Measurements from ENCODE around the gene PPP2R3A. TPM values are rescaled to one million over a fixed set of nuclear protein-coding genes. Genes with fewer than 3 reads are reported as not detected.

PPP2R3A gene
- total and polyA plus RNA-seq, 9 of the 15 experiments (the other 6 are each of a cell fraction or from before 2014, with no cell fraction given): 0.10 to 0.50 (median 0.24) TPM

DNA sequence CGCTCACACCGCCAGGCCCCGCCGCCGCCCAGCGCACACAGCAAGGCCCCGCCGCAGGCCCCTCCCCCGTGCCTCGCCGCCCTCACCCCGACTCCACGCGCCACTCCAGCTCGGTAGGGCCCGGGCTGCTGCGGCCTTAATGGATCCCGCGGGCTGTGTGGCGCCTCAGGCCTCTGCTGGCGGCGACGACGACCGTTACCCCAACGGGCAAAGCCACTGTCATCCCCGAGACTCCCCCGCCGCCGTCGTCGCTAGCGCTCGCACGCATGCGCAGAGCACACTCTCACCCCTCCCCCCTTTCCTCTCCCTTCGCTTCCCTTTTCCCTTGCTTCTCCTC, 230.5 kb downstream of the PPP2R3A start, which contains the start of gene MSL2 (continued):
- TF ChIP-seq, protein P1, sequence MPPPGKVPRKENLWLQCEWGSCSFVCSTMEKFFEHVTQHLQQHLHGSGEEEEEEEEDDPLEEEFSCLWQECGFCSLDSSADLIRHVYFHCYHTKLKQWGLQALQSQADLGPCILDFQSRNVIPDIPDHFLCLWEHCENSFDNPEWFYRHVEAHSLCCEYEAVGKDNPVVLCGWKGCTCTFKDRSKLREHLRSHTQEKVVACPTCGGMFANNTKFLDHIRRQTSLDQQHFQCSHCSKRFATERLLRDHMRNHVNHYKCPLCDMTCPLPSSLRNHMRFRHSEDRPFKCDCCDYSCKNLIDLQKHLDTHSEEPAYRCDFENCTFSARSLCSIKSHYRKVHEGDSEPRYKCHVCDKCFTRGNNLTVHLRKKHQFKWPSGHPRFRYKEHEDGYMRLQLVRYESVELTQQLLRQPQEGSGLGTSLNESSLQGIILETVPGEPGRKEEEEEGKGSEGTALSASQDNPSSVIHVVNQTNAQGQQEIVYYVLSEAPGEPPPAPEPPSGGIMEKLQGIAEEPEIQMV (tag; conservative IDR thresholded peaks at IDR 0.05; ENCODE audit: low read depth): no peak
- no peak; the same call in 1 of the 2 replicates for TF ChIP-seq GABPB1 (CRISPR knock-in tag; IDR thresholded peaks at IDR 0.05)
- TF ChIP-seq ATF2 (CRISPR knock-in tag; IDR thresholded peaks at IDR 0.05): no peak
- TF ChIP-seq CREM (IDR thresholded peaks at IDR 0.05; ENCODE audit: low read depth): peak; percentile 72
- TF ChIP-seq TCF3 (CRISPR knock-in tag; IDR thresholded peaks at IDR 0.05): no peak
- TF ChIP-seq SNIP1 (IDR thresholded peaks at IDR 0.05; ENCODE audit: low read depth): no peak
- no peak for TF ChIP-seq ZNF395 (CRISPR knock-in tag; IDR thresholded peaks at IDR 0.05)
- no peak for TF ChIP-seq TAF7 (tag; IDR thresholded peaks at IDR 0.05)
- no peak for TF ChIP-seq ZNF239 (CRISPR knock-in tag; IDR thresholded peaks at IDR 0.05)
- TF ChIP-seq MEF2A (IDR thresholded peaks at IDR 0.05; ENCODE audit: control insufficient read depth, low read depth, low read length): no peak
- TF ChIP-seq, protein P2, sequence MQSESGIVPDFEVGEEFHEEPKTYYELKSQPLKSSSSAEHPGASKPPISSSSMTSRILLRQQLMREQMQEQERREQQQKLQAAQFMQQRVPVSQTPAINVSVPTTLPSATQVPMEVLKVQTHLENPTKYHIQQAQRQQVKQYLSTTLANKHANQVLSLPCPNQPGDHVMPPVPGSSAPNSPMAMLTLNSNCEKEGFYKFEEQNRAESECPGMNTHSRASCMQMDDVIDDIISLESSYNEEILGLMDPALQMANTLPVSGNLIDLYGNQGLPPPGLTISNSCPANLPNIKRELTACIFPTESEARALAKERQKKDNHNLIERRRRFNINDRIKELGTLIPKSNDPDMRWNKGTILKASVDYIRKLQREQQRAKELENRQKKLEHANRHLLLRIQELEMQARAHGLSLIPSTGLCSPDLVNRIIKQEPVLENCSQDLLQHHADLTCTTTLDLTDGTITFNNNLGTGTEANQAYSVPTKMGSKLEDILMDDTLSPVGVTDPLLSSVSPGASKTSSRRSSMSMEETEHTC (IDR thresholded peaks at IDR 0.05): no peak
- peak; percentile 86 for TF ChIP-seq SPI1 (IDR thresholded peaks at IDR 0.05; ENCODE audit: borderline replicate concordance, low read depth, low read length)
- TF ChIP-seq KDM1A (IDR thresholded peaks at IDR 0.05): no peak
- TF ChIP-seq GABPA (tag; conservative IDR thresholded peaks at IDR 0.05; ENCODE audit: low read depth): peak; percentile 35; the same call in 1 of the 2 replicates
- TF ChIP-seq, protein P3, sequence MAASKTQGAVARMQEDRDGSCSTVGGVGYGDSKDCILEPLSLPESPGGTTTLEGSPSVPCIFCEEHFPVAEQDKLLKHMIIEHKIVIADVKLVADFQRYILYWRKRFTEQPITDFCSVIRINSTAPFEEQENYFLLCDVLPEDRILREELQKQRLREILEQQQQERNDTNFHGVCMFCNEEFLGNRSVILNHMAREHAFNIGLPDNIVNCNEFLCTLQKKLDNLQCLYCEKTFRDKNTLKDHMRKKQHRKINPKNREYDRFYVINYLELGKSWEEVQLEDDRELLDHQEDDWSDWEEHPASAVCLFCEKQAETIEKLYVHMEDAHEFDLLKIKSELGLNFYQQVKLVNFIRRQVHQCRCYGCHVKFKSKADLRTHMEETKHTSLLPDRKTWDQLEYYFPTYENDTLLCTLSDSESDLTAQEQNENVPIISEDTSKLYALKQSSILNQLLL (CRISPR knock-in tag; IDR thresholded peaks at IDR 0.05; ENCODE audit: borderline replicate concordance): no peak
- TF ChIP-seq, protein P4, sequence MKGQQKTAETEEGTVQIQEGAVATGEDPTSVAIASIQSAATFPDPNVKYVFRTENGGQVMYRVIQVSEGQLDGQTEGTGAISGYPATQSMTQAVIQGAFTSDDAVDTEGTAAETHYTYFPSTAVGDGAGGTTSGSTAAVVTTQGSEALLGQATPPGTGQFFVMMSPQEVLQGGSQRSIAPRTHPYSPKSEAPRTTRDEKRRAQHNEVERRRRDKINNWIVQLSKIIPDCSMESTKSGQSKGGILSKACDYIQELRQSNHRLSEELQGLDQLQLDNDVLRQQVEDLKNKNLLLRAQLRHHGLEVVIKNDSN (CRISPR knock-in tag; IDR thresholded peaks at IDR 0.05): no peak
- TF ChIP-seq ZFP91 (CRISPR knock-in tag; IDR thresholded peaks at IDR 0.05): no peak
- no peak for TF ChIP-seq NR2C1 (IDR thresholded peaks at IDR 0.05)
- no peak for TF ChIP-seq NR2C1 (tag; IDR thresholded peaks at IDR 0.05)
- no peak for TF ChIP-seq HEY1 (CRISPR knock-in tag; IDR thresholded peaks at IDR 0.05; ENCODE audit: borderline replicate concordance)
- TF ChIP-seq ZNF77 (CRISPR knock-in tag; IDR thresholded peaks at IDR 0.05): no peak

Measured in K562 (cell line).